Heart left ventricle (tissue), 13 donors: ENCODE results near the gene PAN2.

Experiments used
- POLR2A ChIP-seq, 2 donors: fragments of 450-650 bp; IDR thresholded peaks; one replicate each; pipeline ENCODE4 v1.6.1; 2017; ENCODE audit warnings: antibody characterized with exemption in 2 of 2, mild to moderate bottlenecking in 2 of 2, moderate library complexity in 2 of 2
- TF ChIP-seq, protein P1 (sequence below), 12 donors: fragments of 200-600 bp; sonication (generic) in 4 of 12; IDR thresholded peaks; one replicate each; pipeline versions ENCODE4 v1.5.0 to v1.8.0; 2018 to 2022; ENCODE audit warnings: antibody characterized with exemption in 12 of 12, mild to moderate bottlenecking in 5 of 12
- donor health status: ischemic (EF 13 %, LVEDD 7.1; RV severe dilation, severe dysfunction).
- donor health status: DM: no; HTN: yes; CAD: no.
- donor health status: DM: no; HTN: no; CAD: no.
- donor health status: ischemic (EF 25% LVEDD 6.9; RV normal size, moderate dysfunction).
- donor health status: ischemic (EF 25% LVEDD 5.7; RV mildly dilated, moderate dysfunction).
- donor health status: ischemic (EF 35%, LVEDD 5.7; RV mildly dilated, moderate dysfunction).
- donor health status: nonischemic (EF 11% LVEDD 7.7; RV severe dilation, severe dysfunction).
- donor health status: DM: yes; HTN: yes; CAD: no.
- donor health status: PGD.
- donor health status: ischemic (EF 29% LVEDD 5.4; RV normal size, mild dysfunction).
- donor health status: nonischemic (EF 23%, LVEDD 6.1; RV moderate dilation, normal function).

DNA sequence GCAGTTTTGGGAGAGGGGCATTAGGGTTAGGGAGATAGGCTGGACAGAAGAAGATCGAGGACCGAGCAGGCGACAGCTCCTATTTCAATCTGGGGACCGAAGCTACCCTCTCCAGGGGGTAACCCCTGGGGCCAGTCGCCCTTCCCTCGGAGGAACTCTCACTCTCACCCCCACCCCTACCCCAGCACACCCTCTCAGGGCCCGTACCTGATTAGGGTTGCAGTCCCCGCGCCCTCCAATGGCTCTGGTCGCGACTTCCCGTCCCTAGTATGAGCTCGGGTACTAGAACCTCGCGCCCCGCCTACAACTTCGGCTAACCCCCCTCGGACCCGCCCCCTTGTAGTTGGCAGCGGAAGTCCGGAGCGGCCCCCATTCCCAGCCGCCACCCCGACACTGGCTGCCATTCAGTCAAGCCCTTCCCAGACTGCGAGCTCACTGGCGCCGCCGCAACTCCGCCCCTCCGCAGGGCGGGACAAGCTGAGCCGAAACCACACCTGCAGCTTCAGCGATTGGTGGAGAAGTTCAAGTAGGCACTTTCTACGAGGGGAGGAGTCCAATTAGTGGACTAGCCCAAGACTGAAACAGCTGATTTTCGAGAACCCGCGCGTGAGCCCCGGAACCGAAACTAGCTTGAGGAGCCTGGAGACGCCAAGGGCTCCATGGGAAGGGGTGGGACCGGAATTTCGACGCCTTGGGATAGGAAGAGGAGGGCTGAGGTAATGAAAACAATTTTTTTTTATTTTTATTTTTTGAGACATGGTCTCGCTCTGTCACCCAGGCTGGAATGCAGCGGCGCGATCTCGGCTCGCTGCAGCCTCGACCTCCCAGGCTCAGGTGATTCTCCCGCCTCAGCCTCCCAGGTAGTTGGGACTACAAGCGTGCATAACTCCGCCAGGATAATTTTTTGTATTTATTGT is 26.3 kb upstream of the PAN2 start, which contains the start of gene STAT2:
- TF ChIP-seq, protein P1, sequence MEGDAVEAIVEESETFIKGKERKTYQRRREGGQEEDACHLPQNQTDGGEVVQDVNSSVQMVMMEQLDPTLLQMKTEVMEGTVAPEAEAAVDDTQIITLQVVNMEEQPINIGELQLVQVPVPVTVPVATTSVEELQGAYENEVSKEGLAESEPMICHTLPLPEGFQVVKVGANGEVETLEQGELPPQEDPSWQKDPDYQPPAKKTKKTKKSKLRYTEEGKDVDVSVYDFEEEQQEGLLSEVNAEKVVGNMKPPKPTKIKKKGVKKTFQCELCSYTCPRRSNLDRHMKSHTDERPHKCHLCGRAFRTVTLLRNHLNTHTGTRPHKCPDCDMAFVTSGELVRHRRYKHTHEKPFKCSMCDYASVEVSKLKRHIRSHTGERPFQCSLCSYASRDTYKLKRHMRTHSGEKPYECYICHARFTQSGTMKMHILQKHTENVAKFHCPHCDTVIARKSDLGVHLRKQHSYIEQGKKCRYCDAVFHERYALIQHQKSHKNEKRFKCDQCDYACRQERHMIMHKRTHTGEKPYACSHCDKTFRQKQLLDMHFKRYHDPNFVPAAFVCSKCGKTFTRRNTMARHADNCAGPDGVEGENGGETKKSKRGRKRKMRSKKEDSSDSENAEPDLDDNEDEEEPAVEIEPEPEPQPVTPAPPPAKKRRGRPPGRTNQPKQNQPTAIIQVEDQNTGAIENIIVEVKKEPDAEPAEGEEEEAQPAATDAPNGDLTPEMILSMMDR (IDR thresholded peaks at IDR 0.05), result peak in 1 of 12 donors; percentile 9
- peak; percentile 17 to 80 for TF ChIP-seq POLR2A (IDR thresholded peaks at IDR 0.05)
